ENCODE results near the gene RCAN3.
"Not testable (repeated sequence)": the region's sequence is repeated elsewhere in the genome, so short reads cannot be mapped to it uniquely, and the experiment has no call there.

RCAN3 gene

GRCh38 chr1:24514946-24515345, 12.3 kb downstream of the RCAN3 start:
- DNase-seq: no peak

- DNase-seq: not testable (repeated sequence)
Measured at GRCh38 chr1:24515671-24516209, 13.1 kb downstream of the RCAN3 start.

- DNase-seq: no peak
Measured at GRCh38 chr1:24516506-24516905, 13.9 kb downstream of the RCAN3 start.

- DNase-seq: no peak
Measured at GRCh38 chr1:24517898-24518297, 15.3 kb downstream of the RCAN3 start.

- not testable (repeated sequence) for DNase-seq
Measured at GRCh38 chr1:24520282-24520681, 17.6 kb downstream of the RCAN3 start.

- DNase-seq: no peak
Measured at GRCh38 chr1:24525606-24526005, 23.0 kb downstream of the RCAN3 start.

GRCh38 chr1:24526045-24526444, 23.4 kb downstream of the RCAN3 start:
- DNase-seq: no peak

- peak; percentile 45 to 61 (median 50) for DNase-seq
Measured at GRCh38 chr1:24526940-24527542, 24.4 kb downstream of the RCAN3 start.

- DNase-seq: no peak
Measured at GRCh38 chr1:24528744-24529143, 26.1 kb downstream of the RCAN3 start.

GRCh38 chr1:24529292-24529691, 26.7 kb downstream of the RCAN3 start:
- not testable (repeated sequence) for DNase-seq

- DNase-seq: peak; percentile 14 to 43 (median 32)
Measured at GRCh38 chr1:24535021-24535424, 32.4 kb downstream of the RCAN3 start.

GRCh38 chr1:24535778-24536177, 33.1 kb downstream of the RCAN3 start:
- no peak for DNase-seq

GRCh38 chr1:24536391-24536840, 33.8 kb downstream of the RCAN3 start:
- peak; percentile 27 to 54 (median 34) for DNase-seq

- DNase-seq: no peak
Measured at GRCh38 chr1:24540051-24540905, 37.6 kb downstream of the RCAN3 start.

- peak; percentile 47 to 81 (median 66) for DNase-seq
Measured at GRCh38 chr1:24540906-24541710, 38.5 kb downstream of the RCAN3 start.

GRCh38 chr1:24541711-24542346, 39.2 kb downstream of the RCAN3 start:
- DNase-seq: peak; percentile 38 to 70 (median 48)

- no peak for DNase-seq
Measured at GRCh38 chr1:24544239-24544638, 41.6 kb downstream of the RCAN3 start.

- no peak for DNase-seq
Measured at GRCh38 chr1:24545662-24546061, 43.0 kb downstream of the RCAN3 start.

GRCh38 chr1:24547195-24547594, 44.6 kb downstream of the RCAN3 start:
- peak in 1 of 4 experiments; percentile 31 for DNase-seq

GRCh38 chr1:24548070-24548469, 45.4 kb downstream of the RCAN3 start:
- no peak for DNase-seq

GRCh38 chr1:24549210-24549609, 46.6 kb downstream of the RCAN3 start:
- DNase-seq: not testable (repeated sequence)

- DNase-seq: no peak
Measured at GRCh38 chr1:24551290-24551959, 48.8 kb downstream of the RCAN3 start.

Data from suppressor macrophage (primary cell).